HUES64 (cell line): Measurements from ENCODE around the gene ME1.
"Not testable (repeated sequence)": the region's sequence is repeated elsewhere in the genome, so short reads cannot be mapped to it uniquely, and the experiment has no call there.

Source experiments
- H3K27ac ChIP-seq: 2 replicates; pipeline ENCODE4 v1.7.0; 2013; ENCODE audit warnings: low read depth, low read length, inconsistent platforms
- H3K27me3 ChIP-seq: 2 replicates; pipeline ENCODE4 v1.6.1; 2013; ENCODE audit warnings: mild to moderate bottlenecking, low read length; ENCODE audit not compliant: insufficient read depth
- H3K36me3 ChIP-seq: 2 replicates; pipeline ENCODE4 v1.6.1; 2013; ENCODE audit warnings: mild to moderate bottlenecking, low read length; ENCODE audit not compliant: insufficient read depth
- H3K4me1 ChIP-seq: 2 replicates; pipeline ENCODE4 v1.6.1; 2013; ENCODE audit warnings: mild to moderate bottlenecking, low read length, moderate library complexity; ENCODE audit not compliant: insufficient read depth
- H3K4me3 ChIP-seq: 2 replicates; pipeline ENCODE4 v1.5.1; 2013; ENCODE audit warnings: mild to moderate bottlenecking, low read length, moderate library complexity
- H3K9ac ChIP-seq: 2 replicates; pipeline ENCODE4 v1.6.1; 2013; ENCODE audit warnings: mild to moderate bottlenecking, low read depth, low read length
- H3K9me3 ChIP-seq: 2 replicates; pipeline ENCODE4 v1.6.1; 2013; ENCODE audit warnings: low read depth, low read length; ENCODE audit not compliant: insufficient read depth
- WGBS: fragments of 150-250, 120-280 bp; methylation state at CpG from one replicate; pipeline ENCODE4 v1.1.7; 2013; ENCODE audit warnings: missing lambda C conversion rate; 5-methylcytosine and 5-hydroxymethylcytosine counted together

Gene ME1

DNA sequence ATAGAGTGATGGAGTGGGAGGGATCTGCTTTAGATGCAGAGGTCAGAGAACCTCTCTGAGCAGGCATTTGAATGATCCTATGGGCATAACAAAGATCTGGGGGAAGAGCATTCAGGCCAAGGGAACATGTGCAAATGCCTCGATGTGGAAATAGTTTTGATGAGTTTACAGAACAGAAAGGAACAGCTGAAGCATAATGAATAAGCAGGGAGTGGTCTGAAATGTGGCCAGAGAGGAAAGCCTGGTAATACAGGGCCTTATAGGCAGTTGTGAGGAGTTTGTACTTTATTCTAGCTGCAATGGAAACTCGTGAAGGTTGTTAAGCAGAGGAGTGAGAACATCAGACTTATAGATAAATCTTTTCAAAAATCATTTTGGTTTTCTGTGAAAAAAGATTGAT is 33.0 kb upstream of the ME1 start:
- H3K4me3 ChIP-seq, result no peak overlapping the region
- 82% methylated on average over 2 of the region's 2 CpGs for WGBS

DNA sequence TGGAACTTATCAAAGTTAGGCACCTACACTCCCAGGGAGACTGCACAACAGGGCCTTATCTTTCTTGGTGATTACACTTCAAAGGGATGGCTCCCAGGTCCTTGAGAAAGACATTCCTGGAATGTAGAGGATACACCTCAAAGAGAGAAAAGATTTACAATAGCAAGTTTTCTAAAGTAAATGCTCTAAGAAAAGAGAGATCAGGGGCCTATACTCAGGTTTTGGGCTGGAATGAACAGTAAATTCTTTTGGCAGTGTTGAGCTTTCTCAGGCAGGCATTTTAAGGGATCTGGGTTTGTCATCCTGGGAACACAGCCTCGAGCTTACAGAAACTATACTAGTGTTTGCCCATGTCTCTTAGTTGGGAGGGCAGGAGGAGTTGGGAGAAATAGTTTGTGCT is 31.7 kb upstream of the ME1 start:
- H3K4me1 ChIP-seq, result peaks cover 16% of the 10 kb centered on the region
- WGBS, result 58% methylated on average over 1 of the region's 1 CpG

More for the DNA sequence above, 33.0 kb upstream of the ME1 start:
- no peaks in the 10 kb centered on the region; the same call in 1 of the 2 replicates for H3K9me3 ChIP-seq
- peaks cover 16% of the 10 kb centered on the region for H3K4me1 ChIP-seq
- H3K27ac ChIP-seq, result no peak overlapping the region
- H3K9ac ChIP-seq, result no peak overlapping the region
- H3K36me3 ChIP-seq, result no peaks in the 10 kb centered on the region
- peaks cover 20% of the 10 kb centered on the region for H3K27me3 ChIP-seq

DNA sequence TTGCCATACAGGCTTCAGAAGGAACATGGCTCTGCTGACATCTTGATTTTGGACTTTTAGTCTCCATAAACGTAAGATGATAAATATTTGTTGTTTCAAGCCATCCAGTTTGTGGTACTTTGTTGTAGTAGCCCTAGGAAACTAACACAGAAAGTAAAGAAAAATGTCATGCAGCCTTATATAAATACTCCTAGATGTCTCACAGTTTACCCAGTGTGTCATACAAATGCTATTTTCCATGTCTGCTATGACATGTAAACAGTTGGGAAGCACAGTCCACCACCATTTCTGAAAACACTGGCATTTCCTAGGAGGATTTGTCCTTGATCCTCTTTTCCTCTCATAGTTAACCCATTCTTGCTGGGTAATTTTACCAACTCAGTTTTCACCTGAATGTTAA is 30.6 kb upstream of the ME1 start:
- Histone ChIP-seq H3K4me1 (peaks cover 16% of the 10 kb centered on the region), H3K27ac (no peak overlapping the region), H3K4me3 (no peak overlapping the region), H3K9me3 (no peaks in the 10 kb centered on the region; the same call in 1 of the 2 replicates), H3K27me3 (peaks cover 20% of the 10 kb centered on the region), H3K36me3 (no peaks in the 10 kb centered on the region), H3K9ac (no peak overlapping the region)
- WGBS, result 89% methylated on average over 1 of the region's 1 CpG

More for the DNA sequence above, 31.7 kb upstream of the ME1 start:
- Histone ChIP-seq H3K4me3 (no peak overlapping the region), H3K9ac (no peak overlapping the region), H3K36me3 (no peaks in the 10 kb centered on the region), H3K27ac (no peak overlapping the region; the same call in 1 of the 2 replicates), H3K9me3 (no peaks in the 10 kb centered on the region; the same call in 1 of the 2 replicates), H3K27me3 (peaks cover 20% of the 10 kb centered on the region)

DNA sequence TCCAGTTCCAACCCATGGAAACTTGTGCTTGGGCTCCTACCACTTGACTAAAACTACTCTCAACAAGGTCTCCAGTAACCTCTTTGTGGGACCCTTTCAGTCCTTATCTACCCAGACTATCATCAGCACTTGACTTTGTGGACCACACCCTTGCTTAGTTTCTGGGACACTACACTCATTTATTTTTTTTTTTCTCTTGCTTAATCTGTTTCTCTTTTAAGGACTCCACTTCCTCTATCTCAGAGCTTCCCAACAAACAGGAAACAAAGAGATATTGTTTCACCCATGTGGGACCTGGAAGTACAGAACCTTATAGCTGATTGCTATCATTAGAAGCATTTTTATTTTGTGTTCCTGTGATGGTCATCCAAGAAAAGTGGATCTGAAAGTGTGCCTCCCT is 28.8 kb upstream of the ME1 start:
- H3K9ac ChIP-seq, result no peak overlapping the region
- no peaks in the 10 kb centered on the region; the same call in 1 of the 2 replicates for H3K9me3 ChIP-seq
- H3K27me3 ChIP-seq, result peaks cover 20% of the 10 kb centered on the region
- H3K36me3 ChIP-seq, result no peaks in the 10 kb centered on the region
- no peak overlapping the region for H3K27ac ChIP-seq
- no peak overlapping the region for H3K4me3 ChIP-seq
- peaks cover 16% of the 10 kb centered on the region for H3K4me1 ChIP-seq

DNA sequence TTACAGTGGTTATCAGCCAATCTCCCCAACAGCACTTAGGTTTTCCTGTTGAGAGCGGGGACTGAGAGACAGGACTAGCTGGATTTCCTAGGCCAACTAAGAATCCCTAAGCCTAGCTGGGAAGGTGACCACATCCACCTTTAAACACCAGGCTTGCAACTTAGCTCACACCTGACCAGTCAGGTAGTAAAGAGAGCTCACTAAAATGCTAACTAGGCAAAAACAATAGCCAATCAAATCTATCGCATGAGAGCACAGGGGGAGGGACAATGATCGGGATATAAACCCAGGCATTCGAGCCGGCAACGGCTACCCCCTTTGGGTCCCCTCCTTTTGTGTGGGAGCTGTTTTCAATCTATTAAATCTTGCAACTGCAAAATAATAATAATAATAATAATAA is 19.2 kb upstream of the ME1 start:
- WGBS, result 89% methylated on average over 6 of the region's 6 CpGs
- not testable (repeated sequence) for H3K4me3 ChIP-seq, H3K9me3 ChIP-seq, H3K27me3 ChIP-seq, H3K4me1 ChIP-seq, H3K27ac ChIP-seq, H3K36me3 ChIP-seq, H3K9ac ChIP-seq

DNA sequence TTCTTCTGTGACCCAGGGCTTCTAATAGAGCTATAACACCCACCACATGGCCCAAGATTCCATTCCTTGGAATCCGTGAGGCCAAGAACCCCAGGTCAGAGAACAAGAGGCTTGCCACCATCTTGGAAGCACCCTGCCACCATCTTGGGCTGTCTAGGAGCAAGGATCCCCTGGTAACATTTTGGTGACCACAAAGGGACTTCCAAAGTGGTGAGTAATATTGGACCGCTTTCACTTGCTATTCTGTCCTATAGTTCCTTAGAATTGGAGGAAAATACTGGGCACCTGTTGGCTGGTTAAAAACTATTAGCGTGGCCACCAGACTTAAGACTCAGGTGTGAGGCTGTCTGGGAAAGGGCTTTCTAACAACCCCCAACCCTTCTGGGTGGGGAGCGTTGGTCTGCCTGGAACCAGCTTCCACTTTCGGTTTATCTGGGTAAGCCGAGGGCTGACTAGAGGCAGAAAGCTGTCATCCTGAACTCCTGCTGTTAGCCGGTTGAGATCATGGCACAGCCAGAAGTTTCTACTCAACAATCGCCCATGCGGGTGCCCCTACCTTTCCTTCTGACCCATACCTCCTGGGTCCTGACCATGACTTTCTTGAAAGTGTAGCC is 13.3 kb upstream of the ME1 start:
- H3K4me3 ChIP-seq, H3K9ac ChIP-seq, H3K27me3 ChIP-seq, H3K27ac ChIP-seq, H3K9me3 ChIP-seq, H3K36me3 ChIP-seq: not testable (repeated sequence)
- peaks cover 11% of the 10 kb centered on the region; the same call in 1 of the 2 replicates for H3K4me1 ChIP-seq
- WGBS, result 93% methylated on average over 9 of the region's 9 CpGs

DNA sequence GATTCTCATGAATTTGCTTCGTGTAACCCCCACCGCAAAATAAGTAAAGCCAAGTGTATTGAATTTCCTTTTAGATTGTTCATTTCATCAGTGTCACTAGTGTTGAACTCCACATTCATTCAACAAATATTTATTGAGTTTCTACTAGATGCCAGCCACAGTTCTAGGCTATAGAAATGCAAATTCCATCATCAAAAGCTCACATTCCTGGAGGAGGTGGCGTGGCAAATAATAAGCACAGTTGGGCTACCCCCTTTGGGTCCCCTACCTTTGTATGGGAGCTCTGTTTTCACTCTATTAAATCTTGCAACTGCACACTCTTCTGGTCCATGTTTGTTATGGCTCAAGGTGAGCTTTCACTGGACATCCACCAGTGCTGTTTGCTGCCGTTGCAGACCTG is 12.7 kb upstream of the ME1 start:
- H3K9me3 ChIP-seq, result no peaks in the 10 kb centered on the region
- no peak overlapping the region for H3K27ac ChIP-seq
- H3K9ac ChIP-seq, result no peak overlapping the region
- no peak overlapping the region for H3K4me3 ChIP-seq
- H3K27me3 ChIP-seq, result no peaks in the 10 kb centered on the region
- WGBS, result 79% methylated on average over 4 of the region's 4 CpGs
- H3K4me1 ChIP-seq, result peaks cover 11% of the 10 kb centered on the region; the same call in 1 of the 2 replicates
- H3K36me3 ChIP-seq, result no peaks in the 10 kb centered on the region

DNA sequence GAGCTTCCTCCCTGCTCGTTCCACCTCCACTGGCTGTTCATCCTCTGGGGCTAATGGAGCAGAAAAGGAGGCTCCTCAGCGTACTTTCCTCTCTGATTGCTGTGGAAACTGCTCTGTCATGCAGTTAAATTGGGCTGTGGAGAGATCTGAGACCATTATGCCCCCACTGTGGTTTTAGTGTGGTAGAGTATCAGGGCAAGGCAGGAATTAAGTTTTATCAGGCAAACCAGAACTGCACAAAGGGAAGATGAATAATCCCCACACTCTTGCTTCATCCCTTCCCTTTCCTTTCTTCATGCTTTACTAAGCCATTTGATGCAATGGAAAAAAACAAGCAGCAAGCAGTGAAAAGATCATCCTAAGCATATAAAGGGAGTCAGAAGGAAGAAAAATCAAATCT is 11.9 kb upstream of the ME1 start:
- Histone ChIP-seq H3K9ac (no peak overlapping the region), H3K9me3 (no peaks in the 10 kb centered on the region), H3K4me1 (peaks cover 11% of the 10 kb centered on the region; the same call in 1 of the 2 replicates), H3K36me3 (no peaks in the 10 kb centered on the region), H3K4me3 (no peak overlapping the region), H3K27me3 (no peaks in the 10 kb centered on the region), H3K27ac (no peak overlapping the region)
- 93% methylated on average over 2 of the region's 2 CpGs for WGBS

DNA sequence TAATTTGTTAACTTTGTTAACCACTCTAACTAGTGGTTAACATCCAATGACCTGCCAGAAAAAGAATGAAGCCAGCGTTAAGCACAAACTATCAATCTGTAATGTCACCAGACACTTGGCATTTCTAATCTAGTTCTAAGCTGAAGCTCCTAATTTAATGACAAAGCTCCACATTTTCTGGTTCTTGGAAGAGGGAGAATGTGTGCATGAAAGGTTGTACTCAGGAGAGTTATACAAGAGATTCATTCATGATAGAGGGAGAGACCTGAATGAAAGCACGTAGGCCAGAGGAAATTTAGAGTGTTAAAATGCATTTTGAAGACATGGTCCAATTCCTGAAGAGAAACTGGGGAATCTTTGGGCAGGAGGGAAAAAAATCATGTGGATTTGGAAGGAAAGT is 8.3 kb upstream of the ME1 start:
- Histone ChIP-seq H3K9me3 (no peaks in the 10 kb centered on the region), H3K4me3 (no peak overlapping the region), H3K36me3 (no peaks in the 10 kb centered on the region), H3K9ac (no peak overlapping the region), H3K27me3 (no peaks in the 10 kb centered on the region), H3K4me1 (peaks cover 11% of the 10 kb centered on the region; the same call in 1 of the 2 replicates), H3K27ac (no peak overlapping the region)
- WGBS, result 85% methylated on average over 2 of the region's 2 CpGs

DNA sequence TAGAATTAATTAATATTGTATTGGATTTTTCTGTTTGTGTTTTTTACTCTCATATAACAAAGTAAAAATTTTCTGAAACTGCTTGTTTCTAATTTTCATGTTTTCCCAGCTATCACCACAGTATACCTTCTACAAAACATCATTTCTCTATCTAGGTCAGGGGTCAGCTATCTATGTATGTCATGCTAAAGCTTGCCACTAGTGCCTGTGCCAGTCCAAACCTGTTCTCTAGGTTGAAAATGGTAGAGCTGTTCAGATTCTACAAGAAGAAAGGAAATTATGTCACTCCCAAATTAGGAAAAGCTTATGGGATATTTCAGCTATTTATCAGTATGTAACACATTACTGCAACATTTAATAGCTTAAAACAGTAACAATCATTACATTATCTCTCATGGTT is 5.8 kb upstream of the ME1 start:
- peaks cover 4% of the 10 kb centered on the region for H3K27me3 ChIP-seq
- no peak overlapping the region for H3K4me3 ChIP-seq
- H3K9ac ChIP-seq, result no peak overlapping the region
- H3K36me3 ChIP-seq, result no peaks in the 10 kb centered on the region
- H3K4me1 ChIP-seq, result peaks cover 7% of the 10 kb centered on the region; the same call in 1 of the 2 replicates
- H3K27ac ChIP-seq, result no peak overlapping the region
- no peaks in the 10 kb centered on the region for H3K9me3 ChIP-seq

DNA sequence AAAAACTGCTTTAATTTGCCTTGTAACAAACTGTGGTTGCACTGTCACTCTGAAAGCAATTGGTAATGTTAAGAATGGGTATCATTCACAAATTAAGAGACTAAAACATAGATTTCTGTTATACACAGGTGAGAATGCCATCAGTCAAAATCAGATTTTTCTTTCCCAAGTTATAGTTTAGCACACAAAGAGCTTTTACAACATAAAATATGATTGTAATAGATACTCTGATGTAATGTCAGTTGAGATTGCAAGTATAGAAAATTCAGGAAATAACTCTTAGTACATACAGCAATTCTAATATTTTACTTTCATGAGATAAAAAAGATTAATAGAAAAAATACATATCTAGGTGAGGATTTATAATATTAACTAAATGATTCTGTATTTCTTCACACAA is 2.3 kb upstream of the ME1 start:
- H3K36me3 ChIP-seq, result no peaks in the 10 kb centered on the region
- H3K4me3 ChIP-seq, result no peak overlapping the region
- peaks cover 19% of the 10 kb centered on the region for H3K27me3 ChIP-seq
- H3K9me3 ChIP-seq, result no peaks in the 10 kb centered on the region
- no peak overlapping the region for H3K9ac ChIP-seq
- no peak overlapping the region for H3K27ac ChIP-seq
- peaks cover 16% of the 10 kb centered on the region for H3K4me1 ChIP-seq

DNA sequence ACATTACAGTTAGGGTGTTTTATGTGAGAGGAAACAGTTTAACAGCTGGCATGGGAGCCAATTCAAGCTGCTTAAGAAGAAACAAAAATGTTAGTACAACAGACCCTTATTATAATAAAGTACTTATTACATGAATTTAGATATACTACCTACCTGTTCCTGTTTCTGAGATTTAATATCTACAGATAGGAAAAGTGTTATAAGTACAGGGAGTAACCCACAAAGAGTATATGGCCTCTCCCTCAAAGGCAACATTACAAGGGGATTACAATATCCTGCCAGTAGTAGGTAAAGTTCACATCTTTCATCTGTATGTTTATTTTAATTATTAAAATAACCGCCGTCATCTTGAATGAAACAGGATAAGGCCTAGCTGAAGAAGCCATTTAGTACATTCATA is 1.8 kb upstream of the ME1 start:
- no peaks in the 10 kb centered on the region for H3K36me3 ChIP-seq
- H3K27ac ChIP-seq, result no peak overlapping the region
- H3K27me3 ChIP-seq, result peaks cover 19% of the 10 kb centered on the region
- peaks cover 16% of the 10 kb centered on the region for H3K4me1 ChIP-seq
- WGBS, result no CpG with 5 or more reads among the region's 2 CpGs
- no peaks in the 10 kb centered on the region for H3K9me3 ChIP-seq
- no peak overlapping the region for H3K4me3 ChIP-seq
- H3K9ac ChIP-seq, result no peak overlapping the region
